ENCODE data around the gene FAH. TPM values are rescaled to one million over a fixed set of nuclear protein-coding genes. Genes with fewer than 3 reads are reported as not detected.

Gene FAH
- total RNA-seq, 4 donors from 2014 or later: 5.4 to 29.0 (median 11.2) TPM

GRCh38 chr15:80184554-80184953, 31.8 kb downstream of the FAH start:
- TF ChIP-seq CTCF (IDR thresholded peaks at IDR 0.05): no peak
- no peak for TF ChIP-seq POLR2A (IDR thresholded peaks at IDR 0.05)
- no peaks in the 10 kb centered on the region for H3K27me3 ChIP-seq
- no peaks in the 10 kb centered on the region for H3K36me3 ChIP-seq
- DNase-seq: no peak
- no peaks in the 10 kb centered on the region for H3K4me1 ChIP-seq
- intact Hi-C loops (cut with DNase I; ENCODE audit: low total_unique reads): no loop called here
- H3K9me3 ChIP-seq: no peaks in the 10 kb centered on the region
- no peak overlapping the region for H3K27ac ChIP-seq
- H3K4me3 ChIP-seq: no peak overlapping the region

- Histone ChIP-seq H3K27ac (no peak overlapping the region), H3K4me3 (no peak overlapping the region), H3K9me3 (no peaks in the 10 kb centered on the region), H3K4me1 (no peaks in the 10 kb centered on the region), H3K36me3 (no peaks in the 10 kb centered on the region), H3K27me3 (no peaks in the 10 kb centered on the region)
- intact Hi-C loops (cut with DNase I; ENCODE audit: low total_unique reads): no loop called here
- TF ChIP-seq POLR2A (IDR thresholded peaks at IDR 0.05) (no peak), CTCF (IDR thresholded peaks at IDR 0.05) (no peak)
- no peak for DNase-seq
Measured at GRCh38 chr15:80185152-80185551, 32.4 kb downstream of the FAH start.

GRCh38 chr15:80186066-80186465, 33.3 kb downstream of the FAH start:
- DNase-seq: no peak
- TF ChIP-seq CTCF (IDR thresholded peaks at IDR 0.05) (no peak), POLR2A (IDR thresholded peaks at IDR 0.05) (no peak)
- H3K27ac ChIP-seq: no peak overlapping the region
- no peak overlapping the region for H3K4me3 ChIP-seq
- no peaks in the 10 kb centered on the region for H3K4me1 ChIP-seq
- H3K9me3 ChIP-seq: no peaks in the 10 kb centered on the region
- H3K36me3 ChIP-seq: no peaks in the 10 kb centered on the region
- no peaks in the 10 kb centered on the region for H3K27me3 ChIP-seq
- intact Hi-C loops (cut with DNase I; ENCODE audit: low total_unique reads): no loop called here

GRCh38 chr15:80186597-80186996, 33.8 kb downstream of the FAH start:
- H3K27ac ChIP-seq: no peak overlapping the region
- H3K9me3 ChIP-seq: no peaks in the 10 kb centered on the region
- H3K27me3 ChIP-seq: no peaks in the 10 kb centered on the region
- H3K4me1 ChIP-seq: no peaks in the 10 kb centered on the region
- intact Hi-C loops (cut with DNase I; ENCODE audit: low total_unique reads): no loop called here
- H3K36me3 ChIP-seq: no peaks in the 10 kb centered on the region
- H3K4me3 ChIP-seq: no peak overlapping the region
- DNase-seq: no peak
- TF ChIP-seq CTCF (IDR thresholded peaks at IDR 0.05) (no peak), POLR2A (IDR thresholded peaks at IDR 0.05) (no peak)

- intact Hi-C loops (cut with DNase I; ENCODE audit: low total_unique reads): no loop called here
- Histone ChIP-seq H3K36me3 (no peaks in the 10 kb centered on the region), H3K4me3 (no peak overlapping the region), H3K9me3 (no peaks in the 10 kb centered on the region), H3K27ac (no peak overlapping the region), H3K27me3 (no peaks in the 10 kb centered on the region), H3K4me1 (no peaks in the 10 kb centered on the region)
- no peak for DNase-seq
- TF ChIP-seq POLR2A (IDR thresholded peaks at IDR 0.05): no peak
- TF ChIP-seq CTCF (IDR thresholded peaks at IDR 0.05): no peak
Measured at GRCh38 chr15:80188251-80188650, 35.5 kb downstream of the FAH start.

All from uterus (tissue), 4 donors.